Parathyroid adenoma (tissue), 2 donors: Measurements from ENCODE around the gene HSD17B14.
"Not testable (repeated sequence)": the region's sequence is repeated elsewhere in the genome, so short reads cannot be mapped to it uniquely, and the experiment has no call there.

Experiments used
- H2AFZ ChIP-seq: fragments of 300-600 bp; sonication (generic); one replicate; pipeline ENCODE4 v1.7.0; 2017; ENCODE audit warnings: antibody characterized with exemption, mild to moderate bottlenecking
- H3K27ac ChIP-seq: fragments of 300-600 bp; sonication (generic); one replicate; pipeline ENCODE4 v1.7.0; 2017
- H3K27me3 ChIP-seq: fragments of 300-600 bp; sonication (generic); one replicate; pipeline ENCODE4 v1.7.0; 2017; ENCODE audit warnings: low read length; ENCODE audit not compliant: control insufficient read depth, insufficient read depth
- H3K36me3 ChIP-seq: fragments of 300-600 bp; sonication (generic); one replicate; pipeline ENCODE4 v1.7.0; 2017; ENCODE audit warnings: low read length; ENCODE audit not compliant: control insufficient read depth, insufficient read depth
- H3K4me1 ChIP-seq: fragments of 300-600 bp; sonication (generic); one replicate; pipeline ENCODE4 v1.7.0; 2017; ENCODE audit warnings: control low read depth
- H3K4me2 ChIP-seq: fragments of 300-600 bp; sonication (generic); one replicate; pipeline ENCODE4 v1.7.0; 2017; ENCODE audit warnings: low read length
- H3K4me3 ChIP-seq: fragments of 300-600 bp; sonication (generic); one replicate; pipeline ENCODE4 v1.7.0; 2017; ENCODE audit warnings: low read depth, low read length
- H3K79me2 ChIP-seq: fragments of 300-600 bp; sonication (generic); one replicate; pipeline ENCODE4 v1.7.0; 2017; ENCODE audit warnings: control low read depth
- H3K9ac ChIP-seq: fragments of 300-600 bp; sonication (generic); one replicate; pipeline ENCODE4 v1.7.0; 2017; ENCODE audit warnings: mild to moderate bottlenecking
- H3K9me3 ChIP-seq: fragments of 300-600 bp; sonication (generic); one replicate; pipeline ENCODE4 v1.7.0; 2017; ENCODE audit warnings: low read length; ENCODE audit not compliant: control insufficient read depth
- CTCF ChIP-seq: fragments of 300-600 bp; sonication (generic); IDR thresholded peaks from one replicate; pipeline ENCODE4 v1.7.0; 2017; ENCODE audit warnings: antibody characterized with exemption, mild to moderate bottlenecking
- donor health status: primary hyperparathyroidism.

HSD17B14 gene

GRCh38 chr19:48768994-48769713 is 67.1 kb downstream of the HSD17B14 start:
- H3K27ac ChIP-seq: no peak overlapping the region
- no peak overlapping the region for H3K9ac ChIP-seq
- no peaks in the 10 kb centered on the region for H3K27me3 ChIP-seq
- no peaks in the 10 kb centered on the region for H3K9me3 ChIP-seq
- no peaks in the 10 kb centered on the region for H3K36me3 ChIP-seq
- no peaks in the 10 kb centered on the region for H3K4me1 ChIP-seq
- no peak overlapping the region for H3K4me2 ChIP-seq
- TF ChIP-seq CTCF: no peak
- no peak overlapping the region for H2AFZ ChIP-seq
- no peaks in the 10 kb centered on the region for H3K79me2 ChIP-seq
- H3K4me3 ChIP-seq: no peak overlapping the region

GRCh38 chr19:48768171-48768753 is 68.0 kb downstream of the HSD17B14 start:
- not testable (repeated sequence) for H3K4me3 ChIP-seq, H3K27ac ChIP-seq, H3K27me3 ChIP-seq, H3K79me2 ChIP-seq, H3K4me2 ChIP-seq, H3K9ac ChIP-seq, H3K36me3 ChIP-seq, H3K9me3 ChIP-seq, H3K4me1 ChIP-seq, H2AFZ ChIP-seq

GRCh38 chr19:48765816-48766215 is 70.5 kb downstream of the HSD17B14 start:
- H3K27me3 ChIP-seq, H3K9ac ChIP-seq, H3K27ac ChIP-seq, H3K4me1 ChIP-seq, H3K9me3 ChIP-seq, H3K4me3 ChIP-seq, H3K4me2 ChIP-seq, H3K36me3 ChIP-seq, H3K79me2 ChIP-seq, H2AFZ ChIP-seq: not testable (repeated sequence)
